ENCODE results near the gene LGMN.

The LGMN gene

DNA sequence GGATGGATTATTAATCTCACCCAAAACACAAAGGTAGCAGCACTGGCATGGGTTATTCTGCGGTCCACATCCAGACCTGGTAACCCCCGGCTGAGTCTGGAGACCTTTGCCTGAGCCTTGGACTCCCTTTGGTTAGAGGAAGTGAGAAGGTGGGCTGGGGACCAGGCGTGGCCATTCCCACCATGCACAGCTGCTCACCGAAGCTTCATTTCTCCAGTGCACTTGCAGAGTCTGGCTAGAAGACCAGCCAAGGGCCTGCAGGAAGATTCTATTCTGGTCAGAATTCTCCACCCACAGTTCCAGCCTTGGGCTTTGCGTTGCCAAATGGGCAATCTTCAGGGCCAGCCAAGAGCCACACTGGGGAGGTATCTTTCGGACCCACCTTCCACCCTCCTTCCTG is 73.0 kb downstream of the LGMN start:
- DNase-seq: no peak

DNA sequence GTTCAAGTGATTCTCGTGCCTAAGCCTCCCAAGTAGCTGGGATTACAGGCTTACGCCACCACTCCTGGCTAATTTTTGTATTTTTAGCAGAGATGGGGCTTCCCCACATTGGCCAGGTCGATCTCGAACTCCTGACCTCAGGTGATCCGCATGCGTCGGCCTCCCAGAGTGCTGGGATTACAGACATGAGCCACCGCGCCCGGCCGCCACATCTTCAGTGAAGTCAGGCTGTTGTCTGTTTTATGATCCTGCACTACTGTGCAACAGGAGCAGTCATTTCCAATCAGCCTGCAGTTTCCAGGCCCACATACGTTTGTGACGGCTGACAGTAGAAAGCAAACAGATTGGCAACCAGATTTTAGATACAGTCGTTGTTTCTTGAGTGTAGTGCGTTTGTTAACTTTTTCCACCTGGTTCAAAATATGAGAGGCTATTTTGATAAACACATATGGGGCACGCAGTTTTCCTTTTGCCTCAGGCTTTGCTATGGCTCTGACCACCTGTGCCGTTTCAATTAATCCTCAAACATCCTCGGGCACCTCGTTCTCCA is 74.8 kb downstream of the LGMN start:
- DNase-seq: no peak

DNA sequence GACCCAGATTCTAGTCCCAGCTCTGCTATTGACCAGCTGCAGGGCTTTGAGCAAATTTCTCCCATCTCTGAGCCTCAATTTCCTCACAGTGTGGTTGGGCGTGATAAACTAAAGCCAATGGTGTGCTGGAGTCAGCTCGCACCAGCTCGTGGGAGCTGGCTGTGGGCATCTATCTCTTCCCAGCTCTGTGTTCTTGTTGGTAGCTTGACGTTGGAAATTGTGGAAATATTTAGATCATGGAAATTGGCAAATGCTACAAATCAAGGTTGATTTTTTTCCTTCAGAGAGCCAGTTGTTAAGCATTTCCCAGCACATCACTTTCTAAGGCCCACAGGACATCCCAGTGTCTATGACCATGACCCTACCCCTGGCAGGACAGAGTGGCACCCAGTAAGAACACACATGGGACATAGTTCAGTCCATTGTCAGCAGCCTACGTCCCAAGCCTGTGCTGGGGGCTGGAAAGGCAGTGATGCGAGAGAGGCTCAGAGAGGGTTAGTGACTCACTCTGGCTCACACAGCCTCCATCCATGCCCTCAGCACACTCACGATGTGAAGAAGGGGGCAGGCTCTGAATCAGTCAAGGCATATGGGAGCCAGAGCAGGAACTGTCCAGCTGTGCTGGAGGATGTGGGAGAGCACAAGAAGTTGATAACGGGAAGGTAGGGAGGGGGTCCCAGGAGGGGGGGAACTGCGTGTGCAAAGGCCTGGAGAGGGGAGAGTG is 77.6 kb downstream of the LGMN start:
- DNase-seq: no peak

DNA sequence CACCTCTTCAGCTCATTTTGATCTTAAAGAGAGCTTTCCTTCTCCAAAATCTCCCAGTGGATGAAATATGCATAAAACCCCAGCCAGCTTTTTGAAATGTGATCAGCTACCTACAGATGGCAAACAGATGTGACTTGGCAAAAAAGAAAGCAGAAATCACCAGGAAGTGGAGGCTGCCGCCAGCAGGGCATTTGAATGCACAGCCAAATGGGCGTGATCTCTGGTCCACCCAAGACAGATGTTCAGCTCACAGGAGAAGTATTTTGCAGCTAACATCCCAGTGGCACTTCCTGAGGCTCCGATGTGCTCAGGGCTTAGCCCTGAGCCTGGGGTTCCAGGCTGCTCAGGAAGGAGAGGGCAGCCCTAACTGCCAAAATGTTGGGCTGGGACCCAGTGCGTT is 78.3 kb downstream of the LGMN start:
- peak; percentile 90 for DNase-seq

DNA sequence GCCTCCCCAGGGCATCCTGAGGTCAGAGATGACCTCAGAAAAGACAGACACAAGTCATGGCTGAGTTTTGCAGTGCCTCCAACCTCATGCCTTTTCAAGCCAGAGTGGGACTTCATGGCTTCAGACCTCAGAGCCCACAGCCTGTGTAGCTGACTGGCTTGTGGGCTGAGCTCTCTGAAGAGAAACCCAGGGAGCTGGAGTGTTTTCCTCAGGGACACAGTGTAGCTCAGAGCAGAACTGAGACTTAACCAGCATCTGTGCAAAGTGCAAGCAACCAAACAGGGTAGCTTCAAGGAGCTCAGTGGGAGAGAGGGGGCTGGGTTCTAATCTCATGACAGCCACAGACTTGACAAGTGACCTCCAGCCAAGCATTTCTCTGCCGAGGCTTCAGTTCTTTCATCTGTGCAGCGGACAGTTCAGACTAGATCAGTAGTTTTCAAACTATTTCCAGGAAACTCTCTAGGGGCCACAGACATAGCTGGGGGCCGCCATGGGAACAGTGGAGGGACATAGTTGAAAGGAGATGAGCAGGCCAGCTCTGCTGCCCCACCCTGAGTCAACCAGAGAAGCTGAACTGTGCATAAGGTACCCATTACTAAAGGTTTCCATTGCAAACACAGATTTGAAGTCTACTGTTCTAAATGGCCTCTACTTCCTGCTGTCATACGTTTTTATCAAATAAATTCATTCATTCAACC is 80.0 kb downstream of the LGMN start:
- DNase-seq: no peak

DNA sequence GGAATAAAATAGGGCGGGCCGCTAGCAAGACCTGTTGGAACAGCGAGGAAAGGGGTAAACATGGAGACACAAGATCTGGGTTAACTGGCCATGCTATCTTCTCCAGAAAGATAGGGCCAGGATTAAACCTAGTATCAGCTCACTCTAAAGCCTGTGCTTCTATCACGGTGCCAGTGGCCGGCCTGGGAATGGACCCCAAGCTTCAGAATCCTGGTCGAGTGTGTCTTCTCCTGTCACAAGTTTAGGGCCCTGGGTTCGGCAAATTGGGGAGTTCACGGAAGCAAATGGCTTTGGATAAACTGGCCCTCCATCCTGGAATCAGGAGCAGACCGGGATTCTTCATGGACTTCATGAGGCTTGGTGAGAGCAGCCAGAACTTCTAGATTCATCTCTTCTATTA is 82.2 kb downstream of the LGMN start:
- no peak for DNase-seq

DNA sequence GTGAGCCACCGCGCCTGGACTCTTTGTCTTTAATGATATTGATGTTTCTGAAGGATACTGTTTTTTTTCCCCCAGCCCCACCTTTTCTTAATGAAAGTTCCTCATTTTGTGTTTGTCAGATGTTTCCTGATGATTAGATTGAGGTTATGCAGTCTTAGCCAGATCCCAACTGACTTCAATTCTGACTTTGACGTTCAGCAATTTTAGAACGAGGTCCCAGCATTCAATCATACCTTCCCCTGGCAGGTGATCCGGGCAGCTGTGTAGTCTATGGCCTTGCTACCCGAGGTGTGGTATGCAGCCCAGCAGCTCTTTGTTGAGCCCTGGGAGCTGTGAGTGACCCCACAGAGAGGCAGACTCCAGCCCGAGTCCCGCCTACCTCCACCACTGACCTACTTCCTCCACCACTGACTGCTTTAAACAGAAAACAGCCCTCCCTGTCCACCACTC is 82.7 kb downstream of the LGMN start:
- no peak for DNase-seq

DNA sequence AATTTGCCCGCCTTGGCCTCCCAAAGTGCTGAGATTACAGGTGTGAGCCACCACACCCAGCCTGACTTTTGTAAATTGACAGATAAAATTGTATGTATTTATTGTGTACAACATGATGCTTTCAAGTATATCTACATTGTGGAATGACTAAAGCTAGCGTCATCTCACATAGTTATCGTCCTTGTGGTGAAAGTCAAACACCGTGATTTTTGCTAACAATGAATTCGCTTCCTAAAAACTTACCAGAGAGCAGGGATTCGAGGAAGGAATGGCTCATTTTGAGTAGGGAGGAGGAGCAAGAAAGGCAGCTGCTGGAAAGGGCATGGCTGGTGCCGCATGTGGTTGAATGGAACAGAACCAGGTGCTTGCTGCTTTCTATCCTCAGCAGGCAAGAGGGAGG is 85.4 kb downstream of the LGMN start:
- peak; percentile 77 for DNase-seq

DNA sequence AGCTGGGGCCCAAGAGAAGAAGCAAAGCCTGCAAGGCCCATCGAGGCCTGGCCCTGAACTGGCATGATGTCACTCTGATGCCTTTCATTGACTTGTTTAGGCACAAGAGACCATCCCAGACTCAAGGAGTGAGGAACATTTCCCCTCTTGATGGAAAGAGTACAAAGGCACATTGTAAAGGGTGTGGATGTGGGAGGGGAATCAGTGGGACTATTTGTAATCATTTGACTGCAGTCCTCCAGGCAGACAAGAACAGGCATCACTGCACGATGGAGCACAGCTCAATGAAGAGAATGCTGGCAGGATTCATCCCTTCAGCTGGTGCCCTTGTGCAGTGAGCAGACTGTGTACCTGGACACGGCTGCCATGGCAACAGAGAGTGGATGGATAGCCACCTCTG is 87.9 kb downstream of the LGMN start:
- no peak for DNase-seq

DNA sequence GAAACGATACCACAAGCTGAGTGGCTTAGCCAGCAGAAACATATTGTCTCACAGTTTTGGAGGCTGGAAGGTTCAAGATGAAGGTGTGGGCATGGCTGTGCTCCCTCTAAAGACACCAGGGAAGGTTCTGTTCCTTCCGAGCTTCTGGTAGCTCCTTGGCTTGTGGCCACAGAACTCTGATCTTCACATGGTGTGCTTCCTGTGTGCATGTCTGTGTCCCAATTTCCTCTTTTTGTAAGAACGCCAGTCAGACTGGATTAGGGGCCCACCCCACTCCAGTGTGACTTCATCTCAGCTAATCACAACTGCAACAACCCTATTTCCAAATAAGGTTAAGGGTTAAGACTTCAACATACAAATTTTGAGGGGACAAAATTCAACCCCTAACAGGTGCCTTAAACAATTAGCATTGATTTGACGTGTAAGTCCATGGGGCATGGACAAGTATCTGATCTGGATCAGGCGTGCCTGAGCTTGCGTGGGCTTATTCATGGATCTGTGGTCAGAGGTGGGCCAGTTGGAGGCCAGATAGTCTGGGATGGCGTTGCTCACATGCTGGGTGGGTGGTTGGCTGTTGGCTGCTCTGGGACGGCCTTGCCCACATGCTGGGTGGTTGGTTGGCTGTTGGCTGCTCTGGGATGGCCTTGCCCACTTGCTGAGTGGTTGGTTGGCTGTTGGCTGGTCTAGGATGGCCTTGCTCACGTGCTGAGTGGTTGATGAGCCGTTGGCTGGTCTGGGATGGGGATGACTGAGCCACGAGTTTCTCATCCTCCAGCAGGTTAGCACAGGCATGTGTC is 88.5 kb downstream of the LGMN start:
- peak; percentile 25 for DNase-seq

DNA sequence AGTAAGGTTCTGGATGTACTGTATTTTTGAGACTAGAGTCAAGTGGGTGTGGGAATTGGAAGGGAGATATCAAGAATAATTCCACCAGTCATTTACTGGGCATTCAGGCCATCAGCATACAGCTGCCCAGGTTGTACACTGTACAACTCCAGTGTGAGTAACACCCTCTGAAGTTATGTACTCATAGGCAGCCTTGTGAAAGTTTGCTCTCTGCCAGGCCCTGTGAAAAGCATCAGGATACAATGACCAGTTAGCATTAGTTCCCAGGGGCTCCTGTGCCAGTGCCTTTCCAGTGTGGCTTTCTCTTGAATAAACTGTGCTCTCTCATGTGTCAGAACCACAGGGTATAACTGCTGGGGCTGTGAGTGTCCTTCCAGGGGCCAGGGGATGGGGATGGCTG is 89.7 kb downstream of the LGMN start:
- DNase-seq: no peak

DNA sequence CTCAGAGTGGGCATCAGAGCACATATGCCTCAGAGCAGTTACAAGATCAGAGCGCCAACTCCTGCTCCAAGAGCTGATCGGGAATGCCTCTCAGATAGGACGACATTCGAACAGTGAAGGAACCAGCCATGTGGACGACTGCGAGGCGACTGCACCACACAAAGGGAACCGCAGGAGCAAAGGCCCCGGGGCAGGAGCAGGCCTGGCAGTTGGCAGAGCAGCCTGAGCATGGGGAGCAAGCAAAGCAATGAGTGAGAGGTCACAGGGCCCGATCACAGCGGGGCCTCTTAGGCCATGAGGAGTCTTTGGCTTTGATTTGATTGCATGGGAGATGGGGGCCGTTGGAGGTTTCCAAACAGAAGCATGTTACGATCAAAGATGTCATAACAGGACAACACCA is 90.3 kb downstream of the LGMN start:
- DNase-seq: no peak

DNA sequence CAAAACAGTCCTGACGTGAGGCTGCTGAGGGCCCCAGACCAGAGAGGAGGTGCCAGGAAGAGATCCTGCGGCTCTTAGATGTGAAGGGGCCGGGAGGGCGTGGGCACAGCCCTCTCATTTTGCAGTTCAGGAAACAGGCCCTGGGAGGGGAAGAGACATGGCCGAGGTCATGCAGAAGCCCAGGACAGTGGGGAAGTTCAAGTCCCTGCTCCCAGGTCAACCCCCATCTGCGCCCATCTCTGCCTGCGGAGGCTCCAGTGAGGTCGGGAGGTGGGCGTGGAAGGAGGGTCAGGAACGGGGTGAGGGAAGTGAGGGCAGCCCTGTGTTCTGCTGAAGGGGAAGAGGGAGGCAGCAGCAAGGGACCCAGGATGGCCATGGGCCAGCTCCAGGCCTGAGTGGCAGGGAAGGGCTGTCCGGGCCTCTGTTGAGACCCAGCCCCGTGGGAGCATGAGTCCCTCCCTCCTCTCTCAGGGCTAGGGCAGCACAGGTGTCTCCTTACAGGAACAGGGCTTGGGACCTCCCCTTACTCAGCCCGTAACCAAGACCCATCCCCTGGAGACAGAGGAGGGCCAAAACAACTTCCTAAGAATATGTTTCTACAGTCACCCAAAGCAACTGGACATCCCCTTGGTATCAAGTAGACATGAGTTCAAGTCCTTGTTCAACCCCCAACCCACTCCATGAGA is 90.8 kb downstream of the LGMN start:
- DNase-seq: no peak

DNA sequence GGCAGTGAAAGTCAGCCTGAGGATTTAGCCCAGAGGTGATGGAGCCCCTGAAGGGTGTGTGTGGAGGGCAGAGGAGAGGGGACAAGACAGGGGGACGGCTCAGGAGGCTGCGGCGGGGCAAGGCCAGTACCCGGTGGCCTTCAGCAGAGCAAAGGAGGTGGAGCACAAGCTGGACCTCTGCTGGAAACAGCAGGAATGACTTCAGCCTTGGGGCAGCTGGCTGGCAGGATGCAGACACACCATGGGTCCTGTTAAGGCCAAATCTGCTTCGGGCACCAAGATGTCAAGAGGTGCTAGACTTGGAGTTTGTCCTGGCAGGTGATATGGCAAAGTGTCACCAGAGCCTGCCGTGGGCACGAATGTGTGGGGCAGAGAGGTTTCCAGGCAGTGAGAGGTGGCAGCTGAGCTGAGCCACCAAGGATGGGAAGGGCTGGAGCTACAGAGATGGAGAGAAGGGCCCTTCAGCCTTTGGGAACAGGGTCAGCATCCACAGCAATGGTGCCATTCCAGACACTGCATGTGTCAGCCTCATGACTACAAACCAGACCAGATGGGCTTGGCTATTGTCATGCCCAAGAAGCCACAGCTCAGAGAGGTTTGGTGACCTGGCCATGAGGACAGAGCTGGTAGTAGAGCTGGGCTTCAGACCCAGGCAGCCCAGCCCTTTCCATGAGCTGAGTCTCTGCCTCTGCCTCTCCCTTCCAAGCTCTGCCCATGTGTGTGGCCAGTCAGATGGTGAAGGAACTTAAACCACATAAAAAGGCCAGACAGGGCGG is 91.9 kb downstream of the LGMN start:
- DNase-seq: no peak

DNA sequence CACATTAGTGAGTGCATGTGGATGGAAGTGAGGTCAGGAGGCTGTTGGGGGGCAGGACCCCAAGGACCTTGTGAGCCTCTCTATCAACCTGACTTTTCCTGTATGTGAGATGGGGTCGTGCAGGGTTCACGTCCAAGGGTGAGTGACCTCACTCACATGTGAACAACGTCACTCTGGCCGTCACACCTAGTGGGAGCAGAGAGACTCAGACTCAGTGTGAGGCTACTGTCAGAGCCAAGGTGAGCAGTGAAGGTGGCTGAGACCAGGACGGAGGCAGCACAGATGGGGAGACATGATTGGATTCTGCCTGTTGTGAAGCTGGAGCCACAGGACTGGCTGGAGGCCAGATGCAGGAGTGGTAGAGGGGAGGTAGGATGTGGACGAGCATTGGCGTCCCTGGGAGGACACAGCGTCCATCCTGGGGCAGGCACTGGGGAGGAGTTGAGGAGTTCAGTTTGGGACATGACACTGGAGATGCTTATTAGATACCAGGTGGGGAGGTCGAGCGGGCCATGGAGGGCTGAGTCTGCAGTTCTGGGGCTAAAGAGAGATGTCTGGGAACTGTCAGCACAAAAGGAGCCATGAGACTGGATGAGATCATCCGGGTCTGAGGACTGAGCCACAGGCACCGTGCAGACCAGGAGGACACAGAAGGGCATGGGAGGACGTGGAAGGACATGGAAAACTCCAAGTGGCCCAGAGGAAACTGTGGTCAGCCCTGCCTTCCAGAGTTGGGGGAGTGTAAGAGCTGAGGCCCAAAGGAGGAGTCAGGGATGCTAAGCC is 92.8 kb downstream of the LGMN start:
- DNase-seq: no peak

DNA sequence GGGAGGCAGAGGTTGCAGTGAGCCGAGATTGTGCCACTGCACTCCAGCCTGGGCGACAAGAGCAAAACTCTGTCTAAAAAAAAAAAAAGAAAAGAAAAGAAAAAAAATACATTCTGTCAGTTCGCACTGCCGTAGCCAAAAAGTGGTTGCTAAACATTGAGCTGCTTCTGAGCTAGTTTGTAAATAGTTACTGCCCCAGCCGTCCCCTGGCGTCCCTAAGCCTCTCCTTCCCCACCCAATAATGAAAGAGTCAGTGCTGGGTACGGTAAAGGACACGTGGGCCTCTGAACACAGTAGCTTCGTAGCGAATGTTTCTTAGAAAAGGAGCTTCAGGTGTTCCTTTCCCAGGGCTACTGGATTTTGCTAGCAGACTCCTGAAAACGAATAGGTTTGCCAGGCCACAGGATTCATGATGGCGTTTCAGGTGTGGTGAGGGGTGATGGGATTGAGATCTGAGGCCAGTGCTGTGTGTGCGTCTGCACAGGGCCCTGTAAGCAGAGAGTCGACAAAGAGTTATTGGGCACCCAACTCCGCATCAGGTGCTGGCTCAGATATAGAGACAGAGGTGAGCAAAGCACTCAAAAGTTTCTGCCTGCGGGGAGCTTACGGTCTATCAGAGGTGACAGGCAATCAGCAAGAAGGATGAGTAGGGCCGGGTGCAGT is 94.1 kb downstream of the LGMN start:
- no peak for DNase-seq
